Ovary (tissue), 9 donors: Measurements from ENCODE around the gene BCL7A. TPM values are rescaled to one million over a fixed set of nuclear protein-coding genes. Genes with fewer than 3 reads are reported as not detected.

ENCODE experiments used
- DNase-seq, 5 donors: peaks; one replicate each; pipeline ENCODE4 v3.0.0-alpha.2; 2019 to 2020
- H3K27ac ChIP-seq, 2 donors: fragments of 200-600 bp; one replicate each; pipeline versions ENCODE4 v1.5.1 to v1.8.0; 2019 to 2022
- H3K27me3 ChIP-seq: fragments of 200-600 bp; one replicate; pipeline ENCODE4 v1.8.0; 2022
- H3K36me3 ChIP-seq: fragments of 200-600 bp; sonication (generic); one replicate; pipeline ENCODE4 v1.5.1; 2019
- H3K4me1 ChIP-seq: one replicate; pipeline ENCODE4 v1.8.1; 2013; ENCODE audit warnings: mild to moderate bottlenecking, moderate library complexity; ENCODE audit not compliant: insufficient read depth
- H3K4me3 ChIP-seq: fragments of 200-600 bp; sonication (generic); one replicate; pipeline ENCODE4 v1.5.1; 2017
- H3K9me3 ChIP-seq, 2 donors: fragments of 200-600 bp in 1 of 2; sonication (generic) in 1 of 2; one replicate each; pipeline versions ENCODE4 v1.5.1 to v1.8.1; 2013 to 2019; ENCODE audit warnings: mild to moderate bottlenecking in 1 of 2, moderate library complexity in 1 of 2
- CTCF ChIP-seq, 3 donors: fragments of 450-650 bp in 2 of 3; fragments of 200-600 bp in 1 of 3; IDR thresholded peaks; one replicate each; pipeline versions ENCODE4 v1.5.1 to v1.8.0; 2016 to 2022; ENCODE audit warnings: antibody characterized with exemption in 3 of 3, mild to moderate bottlenecking in 1 of 3
- EP300 ChIP-seq: sonication (generic); formaldehyde crosslinking; IDR thresholded peaks from one replicate; pipeline ENCODE4 v1.6.1; 2017; ENCODE audit warnings: antibody characterized with exemption
- POLR2A ChIP-seq: fragments of 450-650 bp; IDR thresholded peaks from one replicate; pipeline ENCODE4 v1.6.1; 2017; ENCODE audit warnings: antibody characterized with exemption, mild to moderate bottlenecking, moderate library complexity
- WGBS, 3 donors: extraction: QIAGEN DNeasy Blood & Tissue Kit in 1 of 3; methylation state at CpG; one replicate each; pipeline versions ENCODE4 v1.1.5 to v1.1.7; 2013 to 2017; 5-methylcytosine and 5-hydroxymethylcytosine counted together
- intact Hi-C, 4 donors: fragments of 100-400 bp; cut with DNase I; formaldehyde crosslinking; loops; one replicate each; pipeline versions ENCODE4 v1.11.0 to v1.15.1; 2022 to 2023
- polyA plus RNA-seq, 2 donors: library from polyadenylated mRNA; stranded (reverse); fragments of 200-250 nt in 1 of 2; fragments of 350-450 nt in 1 of 2; fragmentation: Illumina TruSeq in 1 of 2; extraction: RNeasy Lipid Tissue Mini Kit (QIAGEN cat#74804) in 1 of 2; gene quantifications; one replicate each; pipeline ENCODE4 v1.2.3, GENCODE V29; 2013 to 2014
- total RNA-seq, 7 donors: library from RNA; depleted of rRNA in 2 of 7; stranded (reverse); fragments of >200 nt in 2 of 7; fragmentation: NEBNext Ultra II Directional in 3 of 7; extraction: Animal tissue kit (Norgen Biotek cat#: 25700) in 3 of 7; gene quantifications; one replicate each; pipeline versions ENCODE4 v1.1.0 to v1.2.4, GENCODE V29; 2016 to 2023
- donor health status: DM: no; HTN: no; CAD: no; lungs with moderate emphysema.
- donor health status: DM: no; HTN: no; CAD: no.
- donor health status: Bipolar disorder and iron deficiency.
- donor health status: DM: yes; HTN: yes; CAD: no.
- donor health status: DM: no; HTN: no; CAD: no.
- donor health status: DM: yes; HTN: yes; CAD: no.

Gene BCL7A
- total and polyA plus RNA-seq, 9 donors = 4.4 to 9.1 (median 6.4) TPM

- WGBS, 3 donors = 85 to 94% (median 88%) methylated on average over 5 to 6 of the region's 6 CpGs
- H3K4me1 ChIP-seq = no peaks in the 10 kb centered on the region
Measured at GRCh38 chr12:121990114-121990647, 31.5 kb upstream of the BCL7A start.

DNA sequence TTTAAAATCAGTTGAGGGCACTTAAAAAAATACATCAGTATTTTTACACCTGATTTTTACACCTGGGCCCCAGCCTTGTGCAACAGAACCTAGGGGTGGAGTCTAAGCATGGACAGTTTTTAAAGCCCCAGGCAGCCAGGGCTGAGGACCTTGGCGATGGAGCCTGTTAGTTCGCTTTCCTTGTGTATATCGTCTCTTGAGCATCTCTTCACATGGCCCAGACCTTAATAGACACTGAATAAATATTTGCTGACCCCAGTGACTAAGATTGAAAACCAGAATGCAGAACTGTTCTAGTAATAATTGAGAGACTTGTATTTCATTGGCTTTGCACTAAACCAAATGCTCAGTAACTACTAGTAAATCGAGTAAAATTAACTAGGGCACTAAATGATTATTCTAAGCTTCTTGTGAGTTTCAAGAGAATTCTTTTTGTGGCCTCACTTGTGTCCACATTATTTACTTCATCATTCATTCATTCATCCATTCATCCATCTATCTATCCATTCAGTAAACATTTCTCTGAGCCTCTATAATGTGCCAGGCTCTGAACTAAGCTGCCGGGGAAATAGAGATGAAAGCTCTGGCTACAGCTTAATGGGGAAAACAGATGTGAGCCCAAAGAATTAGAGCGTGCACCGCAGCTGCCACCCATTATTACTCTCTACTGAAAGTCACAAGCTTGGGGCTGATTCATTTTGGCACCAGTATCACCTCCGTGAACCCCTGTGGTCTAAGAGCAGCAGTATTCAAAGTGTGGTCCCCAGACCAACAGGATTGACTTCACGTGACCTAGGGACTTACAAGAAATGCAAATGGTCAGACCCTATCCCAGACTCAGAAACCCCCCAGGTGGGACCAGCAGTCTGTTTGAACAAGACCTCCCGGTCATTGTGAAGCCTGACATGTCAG, 30.7 kb upstream of the BCL7A start:
- no peak overlapping the region for H3K27ac ChIP-seq
- DNase-seq = no peak

More at GRCh38 chr12:121990114-121990647, 31.5 kb upstream of the BCL7A start:
- Histone ChIP-seq H3K27me3 (no peaks in the 10 kb centered on the region), H3K36me3 (no peaks in the 10 kb centered on the region), H3K4me3 (no peak overlapping the region), H3K27ac (no peak overlapping the region), H3K9me3 (no peaks in the 10 kb centered on the region)
- TF ChIP-seq CTCF (IDR thresholded peaks at IDR 0.05) (no peak), POLR2A (no peak), EP300 (no peak)
- DNase-seq = no peak
- intact Hi-C loops = no loop called here

GRCh38 chr12:121992059-121992879, 29.4 kb upstream of the BCL7A start:
- no peak for DNase-seq
- Histone ChIP-seq H3K4me1 (no peaks in the 10 kb centered on the region), H3K4me3 (no peak overlapping the region), H3K36me3 (no peaks in the 10 kb centered on the region), H3K27me3 (no peaks in the 10 kb centered on the region), H3K9me3 (no peaks in the 10 kb centered on the region), H3K27ac (no peak overlapping the region)
- no peak for TF ChIP-seq POLR2A
- no peak for TF ChIP-seq CTCF (IDR thresholded peaks at IDR 0.05)
- TF ChIP-seq EP300 = no peak
- WGBS, 3 donors = 81 to 89% (median 83%) methylated on average over 21 of the region's 21 CpGs
- intact Hi-C loops = no loop called here

More for the DNA sequence above, 30.7 kb upstream of the BCL7A start:
- intact Hi-C loops = no loop called here
- no peak overlapping the region for H3K4me3 ChIP-seq
- TF ChIP-seq POLR2A (no peak), CTCF (IDR thresholded peaks at IDR 0.05) (no peak), EP300 (no peak)
- H3K27me3 ChIP-seq = no peaks in the 10 kb centered on the region
- H3K9me3 ChIP-seq = no peaks in the 10 kb centered on the region
- H3K4me1 ChIP-seq = no peaks in the 10 kb centered on the region
- WGBS, 3 donors = 86 to 89% (median 89%) methylated on average over 10 of the region's 10 CpGs
- no peaks in the 10 kb centered on the region for H3K36me3 ChIP-seq
